ENCODE measurements around the gene NEXN. TPM values are rescaled to one million over a fixed set of nuclear protein-coding genes. Genes with fewer than 3 reads are reported as not detected.
"Not testable (repeated sequence)": the region's sequence is repeated elsewhere in the genome, so short reads cannot be mapped to it uniquely, and the experiment has no call there.

NEXN gene
- total RNA-seq, 2 experiments from 2014 or later = 3.3 to 3.4 TPM

- Mint-ChIP-seq H3K9me3 (ENCODE audit: insufficient read depth) (no peaks in the 10 kb centered on the region), H3K27ac (no peak overlapping the region), H3K4me3 (no peak overlapping the region), H3K36me3 (ENCODE audit: low read depth) (no peaks in the 10 kb centered on the region), H3K4me1 (ENCODE audit: low read depth) (no peaks in the 10 kb centered on the region), H3K27me3 (ENCODE audit: low read depth) (no peaks in the 10 kb centered on the region)
- ATAC-seq = no peak
- DNase-seq = no peak
- CTCF ChIA-PET = no interaction called here
- POLR2A ChIA-PET = no interaction called here
Observed at GRCh38 chr1:77910116-77910515, 21.7 kb downstream of the NEXN start.

- DNase-seq; H3K27ac Mint-ChIP-seq; H3K36me3 Mint-ChIP-seq (ENCODE audit: low read depth); ATAC-seq; H3K9me3 Mint-ChIP-seq (ENCODE audit: insufficient read depth); H3K4me3 Mint-ChIP-seq; CTCF ChIA-PET; POLR2A ChIA-PET; H3K4me1 Mint-ChIP-seq (ENCODE audit: low read depth): not testable (repeated sequence)
- peaks cover 10% of the 10 kb centered on the region for H3K27me3 Mint-ChIP-seq (ENCODE audit: low read depth)
Observed at GRCh38 chr1:77918918-77919317, 30.5 kb downstream of the NEXN start.

- Mint-ChIP-seq H3K9me3 (ENCODE audit: insufficient read depth) (no peaks in the 10 kb centered on the region), H3K27me3 (ENCODE audit: low read depth) (no peaks in the 10 kb centered on the region), H3K4me1 (ENCODE audit: low read depth) (peaks cover 11% of the 10 kb centered on the region), H3K36me3 (ENCODE audit: low read depth) (peaks cover 7% of the 10 kb centered on the region), H3K27ac (no peak overlapping the region), H3K4me3 (no peak overlapping the region)
- DNase-seq (no peak), ATAC-seq (no peak)
- POLR2A ChIA-PET = no interaction called here
- CTCF ChIA-PET = no interaction called here
Observed at GRCh38 chr1:77925518-77925917, 37.1 kb downstream of the NEXN start.

- peak overlapping the region; percentile 74 for H3K4me3 Mint-ChIP-seq
- peaks cover 7% of the 10 kb centered on the region for H3K36me3 Mint-ChIP-seq (ENCODE audit: low read depth)
- no peak for DNase-seq
Observed at GRCh38 chr1:77925956-77926355, 37.5 kb downstream of the NEXN start.

GRCh38 chr1:77926561-77927357 is 38.3 kb downstream of the NEXN start:
- peaks cover 7% of the 10 kb centered on the region for H3K36me3 Mint-ChIP-seq (ENCODE audit: low read depth)
- peaks cover 11% of the 10 kb centered on the region for H3K4me1 Mint-ChIP-seq (ENCODE audit: low read depth)
- peak overlapping the region; percentile 79 for H3K27ac Mint-ChIP-seq
- no peaks in the 10 kb centered on the region for H3K9me3 Mint-ChIP-seq (ENCODE audit: insufficient read depth)
- no peaks in the 10 kb centered on the region for H3K27me3 Mint-ChIP-seq (ENCODE audit: low read depth)
- ChIA-PET POLR2A (interaction anchor here (1.4 kb wide), 1 partner anchor 78 kb away, joined by 6 read pairs; the partner anchor contains the start of gene DNAJB4), CTCF (no interaction called here)
- no peak for DNase-seq
- peak overlapping the region; percentile 74 for H3K4me3 Mint-ChIP-seq
- peak; percentile 62 for ATAC-seq

More at GRCh38 chr1:77925956-77926355, 37.5 kb downstream of the NEXN start:
- Mint-ChIP-seq H3K27ac (no peak overlapping the region), H3K4me1 (ENCODE audit: low read depth) (peaks cover 11% of the 10 kb centered on the region), H3K27me3 (ENCODE audit: low read depth) (no peaks in the 10 kb centered on the region), H3K9me3 (ENCODE audit: insufficient read depth) (no peaks in the 10 kb centered on the region)
- POLR2A ChIA-PET = interaction anchor here (1.4 kb wide), 1 partner anchor 79 kb away, joined by 6 read pairs; the partner anchor contains the start of gene DNAJB4
- CTCF ChIA-PET = no interaction called here
- ATAC-seq = no peak

- DNase-seq (no peak), ATAC-seq (peak; percentile 45)
- POLR2A ChIA-PET = interaction anchor here (1.4 kb wide), 1 partner anchor 77 kb away, joined by 6 read pairs; the partner anchor contains the start of gene DNAJB4
- CTCF ChIA-PET = no interaction called here
- H3K4me1 Mint-ChIP-seq (ENCODE audit: low read depth) = peaks cover 11% of the 10 kb centered on the region
- peak overlapping the region; percentile 37 for H3K27ac Mint-ChIP-seq
- no peaks in the 10 kb centered on the region for H3K27me3 Mint-ChIP-seq (ENCODE audit: low read depth)
- no peaks in the 10 kb centered on the region for H3K9me3 Mint-ChIP-seq (ENCODE audit: insufficient read depth)
- peak overlapping the region; percentile 72 for H3K4me3 Mint-ChIP-seq
- peaks cover 7% of the 10 kb centered on the region for H3K36me3 Mint-ChIP-seq (ENCODE audit: low read depth)
Observed at GRCh38 chr1:77927414-77927813, 39.0 kb downstream of the NEXN start.

- H3K27me3 Mint-ChIP-seq (ENCODE audit: low read depth) = no peaks in the 10 kb centered on the region
- no peak for DNase-seq
- peaks cover 9% of the 10 kb centered on the region for H3K36me3 Mint-ChIP-seq (ENCODE audit: low read depth)
- no peaks in the 10 kb centered on the region for H3K9me3 Mint-ChIP-seq (ENCODE audit: insufficient read depth)
- ChIA-PET POLR2A (no interaction called here), CTCF (no interaction called here)
- peaks cover 11% of the 10 kb centered on the region for H3K4me1 Mint-ChIP-seq (ENCODE audit: low read depth)
- no peak overlapping the region for H3K27ac Mint-ChIP-seq
- ATAC-seq = no peak
- no peak overlapping the region for H3K4me3 Mint-ChIP-seq
Observed at GRCh38 chr1:77929806-77930205, 41.4 kb downstream of the NEXN start.

- H3K4me1 Mint-ChIP-seq (ENCODE audit: low read depth) = peaks cover 3% of the 10 kb centered on the region
- ATAC-seq (no peak), DNase-seq (no peak)
- ChIA-PET POLR2A (no interaction called here), CTCF (no interaction called here)
- H3K9me3 Mint-ChIP-seq (ENCODE audit: insufficient read depth) = no peaks in the 10 kb centered on the region
- H3K36me3 Mint-ChIP-seq (ENCODE audit: low read depth) = peaks cover 32% of the 10 kb centered on the region
- no peak overlapping the region for H3K4me3 Mint-ChIP-seq
- no peaks in the 10 kb centered on the region for H3K27me3 Mint-ChIP-seq (ENCODE audit: low read depth)
- H3K27ac Mint-ChIP-seq = no peak overlapping the region
Observed at GRCh38 chr1:77938651-77939050, 50.2 kb downstream of the NEXN start.

- ChIA-PET POLR2A (no interaction called here), CTCF (no interaction called here)
- Mint-ChIP-seq H3K27ac (no peak overlapping the region), H3K4me1 (ENCODE audit: low read depth) (peaks cover 3% of the 10 kb centered on the region), H3K4me3 (no peak overlapping the region), H3K9me3 (ENCODE audit: insufficient read depth) (no peaks in the 10 kb centered on the region), H3K27me3 (ENCODE audit: low read depth) (no peaks in the 10 kb centered on the region), H3K36me3 (ENCODE audit: low read depth) (peaks cover 44% of the 10 kb centered on the region)
- no peak for DNase-seq
- ATAC-seq = no peak
Observed at GRCh38 chr1:77940921-77941570, 52.6 kb downstream of the NEXN start.

GRCh38 chr1:77942400-77943140 is 54.1 kb downstream of the NEXN start:
- ChIA-PET POLR2A (interaction anchor here (0.6 to 0.7 kb wide), 2 partner anchors 62 to 321 kb away, joined by 3 read pairs; partner anchors contain the start of gene DNAJB4), CTCF (interaction anchor here (0.5 kb wide), 1 partner anchor 14 kb away, joined by 3 read pairs; no protein-coding TSS in a partner anchor)
- Mint-ChIP-seq H3K27me3 (ENCODE audit: low read depth) (no peaks in the 10 kb centered on the region), H3K4me1 (ENCODE audit: low read depth) (peaks cover 5% of the 10 kb centered on the region), H3K36me3 (ENCODE audit: low read depth) (peaks cover 55% of the 10 kb centered on the region), H3K4me3 (no peak overlapping the region), H3K27ac (no peak overlapping the region), H3K9me3 (ENCODE audit: insufficient read depth) (no peaks in the 10 kb centered on the region)
- ATAC-seq (no peak), DNase-seq (no peak)

GRCh38 chr1:77945345-77945744 is 56.9 kb downstream of the NEXN start:
- POLR2A ChIA-PET = no interaction called here
- DNase-seq (no peak), ATAC-seq (no peak)
- Mint-ChIP-seq H3K4me1 (ENCODE audit: low read depth) (peaks cover 17% of the 10 kb centered on the region), H3K4me3 (no peak overlapping the region), H3K36me3 (ENCODE audit: low read depth) (peaks cover 61% of the 10 kb centered on the region), H3K27me3 (ENCODE audit: low read depth) (no peaks in the 10 kb centered on the region), H3K27ac (no peak overlapping the region), H3K9me3 (ENCODE audit: insufficient read depth) (no peaks in the 10 kb centered on the region)
- CTCF ChIA-PET = interaction anchor here (1.3 kb wide), 1 partner anchor 12 kb away, joined by 3 read pairs; no protein-coding TSS in a partner anchor

Data from activated CD8-positive, alpha-beta T cell treated with anti-CD3 and anti-CD28 coated beads, Interleukin-2, amount 10 ng/mL, durations not matched to agents 7 days and 5 days (primary cell).